HUDEP-2 (cell line): ENCODE results near the gene TESMIN.

Experiments
- DNase-seq, 76 experiments: peaks; one replicate each; lab custom pipeline; 2025; ENCODE audit not compliant: unreplicated experiment in 76 of 76; lab: John Stamatoyannopoulos, UW

TESMIN gene

GRCh38 chr11:68685656-68686380, 65.5 kb downstream of the TESMIN start:
- no peak for DNase-seq

DNA sequence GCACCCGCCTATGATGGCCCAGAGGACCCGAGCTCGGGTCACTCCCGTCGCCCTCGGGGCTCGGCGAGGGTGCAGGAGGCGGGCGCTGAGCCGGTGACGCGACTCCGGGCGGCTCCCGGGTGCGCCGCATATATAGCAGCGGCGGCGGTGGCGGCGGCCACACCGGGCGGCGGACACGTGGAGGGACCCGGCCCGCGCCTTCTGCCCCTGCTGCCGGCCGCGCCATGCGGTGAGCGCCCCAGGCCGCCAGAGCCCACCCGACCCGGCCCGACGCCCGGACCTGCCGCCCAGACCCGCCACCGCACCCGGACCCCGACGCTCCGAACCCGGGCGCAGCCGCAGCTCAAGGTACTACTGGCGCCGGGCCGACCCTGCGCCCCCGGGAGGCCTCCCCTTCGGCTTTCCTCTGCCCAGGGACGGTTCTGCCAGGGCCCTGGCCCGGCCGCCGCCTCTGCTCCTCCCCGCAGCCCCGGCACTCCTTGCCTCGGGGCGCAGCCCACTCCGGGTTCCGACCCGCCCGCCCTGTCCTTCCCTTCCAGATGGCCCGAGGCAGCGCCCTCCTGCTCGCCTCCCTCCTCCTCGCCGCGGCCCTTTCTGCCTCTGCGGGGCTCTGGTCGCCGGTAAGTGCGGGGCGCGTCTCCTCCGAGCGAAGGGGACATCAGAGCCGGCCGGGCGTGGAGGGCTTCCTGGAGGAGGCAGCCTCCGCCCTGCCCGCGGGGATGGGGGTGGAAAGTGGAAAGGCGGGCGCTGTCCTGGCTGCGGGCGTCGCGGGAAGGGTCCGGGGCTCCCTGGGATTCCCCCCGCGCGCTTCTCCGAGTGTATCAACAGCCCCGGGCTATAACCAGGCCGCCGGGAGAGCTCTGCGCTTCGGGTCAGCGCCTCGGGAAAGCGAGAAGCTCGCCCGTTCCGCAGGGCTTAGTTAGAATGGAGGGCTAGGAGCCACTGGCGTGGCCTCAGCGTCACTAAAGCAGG, 66.6 kb downstream of the TESMIN start, which contains the start of gene GAL:
GAL (plus strand) TSS at position 160 of the 972 bp plus-strand sequence; CDS start at position 540, 380 bp downstream.
- DNase-seq, result peak in 35 of 76 experiments; percentile 4 to 50 (median 23)

GRCh38 chr11:68683536-68684384, 67.6 kb downstream of the TESMIN start:
- DNase-seq, result no peak

- DNase-seq, result no peak
Measured at GRCh38 chr11:68683121-68683520, 68.2 kb downstream of the TESMIN start.

GRCh38 chr11:68682531-68682961, 68.8 kb downstream of the TESMIN start:
- DNase-seq, result no peak

GRCh38 chr11:68680541-68681231, 70.6 kb downstream of the TESMIN start:
- no peak for DNase-seq

DNA sequence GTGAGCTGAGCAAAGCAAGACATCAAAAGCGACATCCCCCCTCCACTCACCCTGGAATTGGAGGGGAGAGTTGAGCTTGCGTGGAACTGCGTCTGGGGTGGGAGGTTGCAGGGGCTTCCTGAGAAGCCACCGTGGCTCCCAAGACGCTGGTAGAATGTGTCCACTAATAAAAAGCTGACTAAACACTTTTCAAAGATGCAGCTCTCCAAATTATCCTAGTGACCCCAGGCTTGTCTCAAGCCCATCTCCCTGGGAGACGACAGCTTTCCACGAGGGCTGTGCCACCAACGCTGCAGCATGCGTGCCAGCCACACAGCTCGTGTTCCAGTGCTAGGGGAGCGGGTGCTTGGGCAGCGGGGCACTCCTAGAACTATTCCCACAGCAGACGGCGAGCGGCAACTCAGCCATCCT, 73.3 kb downstream of the TESMIN start:
- no peak for DNase-seq

GRCh38 chr11:68677432-68677831, 73.9 kb downstream of the TESMIN start:
- DNase-seq, result no peak

GRCh38 chr11:68674461-68674860, 76.9 kb downstream of the TESMIN start:
- no peak for DNase-seq

DNA sequence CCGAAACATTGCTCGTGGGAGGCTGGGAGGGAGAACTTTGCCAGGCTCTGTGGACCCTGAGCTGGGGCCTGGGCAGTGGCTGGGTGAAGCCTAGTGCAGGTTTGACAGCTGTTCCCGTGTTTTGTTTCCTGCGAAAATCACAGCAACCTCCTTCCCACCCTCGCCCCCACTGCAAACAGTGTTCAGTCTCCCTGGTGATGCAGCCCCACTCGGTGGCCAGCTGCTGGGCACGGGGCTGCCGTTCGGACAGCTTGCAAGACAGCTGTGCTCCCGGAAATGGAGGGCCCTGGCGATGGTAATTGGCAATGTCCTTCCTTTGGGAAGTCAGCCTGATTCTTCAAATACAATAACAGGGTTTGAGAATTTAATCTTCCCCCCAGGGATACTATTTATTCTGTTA, 77.3 kb downstream of the TESMIN start:
- no peak for DNase-seq

DNA sequence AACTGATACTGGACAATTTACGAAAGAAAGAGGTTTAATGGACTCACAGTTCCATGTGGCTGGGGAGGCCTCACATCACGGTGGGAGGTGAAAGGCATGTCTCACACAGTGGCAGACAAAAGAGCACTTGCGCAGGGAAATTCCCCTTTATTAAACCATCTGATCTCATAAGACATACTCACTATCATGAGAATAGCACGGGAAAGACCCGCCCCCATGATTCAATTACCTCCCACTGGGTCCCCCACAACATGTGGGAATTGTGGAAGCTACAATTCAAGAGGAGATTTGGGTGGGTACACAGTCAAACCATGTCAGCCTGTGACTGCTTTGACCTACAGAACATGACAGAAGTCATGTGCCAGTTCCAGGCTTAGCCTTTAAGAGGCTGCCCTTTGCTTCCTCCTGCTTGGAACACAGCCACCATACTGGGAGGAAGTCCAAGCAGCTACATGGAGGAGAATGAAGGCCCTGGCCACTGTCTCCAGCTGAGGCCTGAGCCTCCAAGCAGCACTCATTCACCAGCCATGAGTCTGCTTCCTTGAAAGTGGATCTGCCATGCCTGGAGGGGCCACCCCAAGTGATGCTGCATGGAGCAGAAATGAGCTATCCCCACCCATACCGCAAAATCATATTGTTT, 77.9 kb downstream of the TESMIN start:
- DNase-seq, result no peak

DNA sequence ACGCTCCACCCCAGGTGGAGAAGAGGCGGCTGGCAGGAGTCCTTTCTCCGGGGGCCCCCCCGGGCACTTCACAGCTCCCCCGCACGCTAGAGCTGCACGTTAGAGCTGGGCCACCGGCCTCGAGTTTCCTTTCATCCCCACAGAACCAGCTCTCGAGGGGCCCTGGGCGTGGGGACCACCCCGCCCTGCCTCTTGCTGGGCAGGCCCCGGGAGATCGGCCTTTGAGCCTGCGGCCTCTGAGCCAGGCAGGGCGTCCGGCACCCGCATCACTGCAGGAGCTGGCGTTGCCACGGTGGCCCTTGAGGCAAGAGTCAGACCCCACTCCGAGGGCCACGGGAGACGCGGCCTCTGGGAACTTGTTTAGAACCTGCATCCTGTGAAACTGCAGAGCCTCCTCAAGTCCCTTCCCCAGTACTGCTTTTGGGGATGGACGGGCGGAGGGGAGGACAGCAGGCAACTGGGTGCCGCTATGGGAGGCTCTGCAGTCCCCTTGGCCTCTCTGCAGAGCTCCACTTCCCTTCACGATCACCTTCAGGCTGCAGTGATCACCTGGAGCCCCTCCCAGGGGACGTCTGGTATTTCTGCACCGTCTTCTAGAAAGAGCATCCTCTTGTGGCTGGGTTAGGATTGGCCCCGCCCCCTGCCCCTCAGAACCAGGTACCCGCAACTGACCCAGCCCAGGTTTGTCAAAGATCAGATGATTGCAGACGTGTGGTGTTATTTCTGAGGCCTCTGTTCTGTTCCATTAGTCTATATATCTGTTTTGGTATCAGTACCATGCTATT, 80.9 kb downstream of the TESMIN start:
- DNase-seq, result no peak

- DNase-seq, result no peak
Measured at GRCh38 chr11:68669301-68670090, 81.8 kb downstream of the TESMIN start.

DNA sequence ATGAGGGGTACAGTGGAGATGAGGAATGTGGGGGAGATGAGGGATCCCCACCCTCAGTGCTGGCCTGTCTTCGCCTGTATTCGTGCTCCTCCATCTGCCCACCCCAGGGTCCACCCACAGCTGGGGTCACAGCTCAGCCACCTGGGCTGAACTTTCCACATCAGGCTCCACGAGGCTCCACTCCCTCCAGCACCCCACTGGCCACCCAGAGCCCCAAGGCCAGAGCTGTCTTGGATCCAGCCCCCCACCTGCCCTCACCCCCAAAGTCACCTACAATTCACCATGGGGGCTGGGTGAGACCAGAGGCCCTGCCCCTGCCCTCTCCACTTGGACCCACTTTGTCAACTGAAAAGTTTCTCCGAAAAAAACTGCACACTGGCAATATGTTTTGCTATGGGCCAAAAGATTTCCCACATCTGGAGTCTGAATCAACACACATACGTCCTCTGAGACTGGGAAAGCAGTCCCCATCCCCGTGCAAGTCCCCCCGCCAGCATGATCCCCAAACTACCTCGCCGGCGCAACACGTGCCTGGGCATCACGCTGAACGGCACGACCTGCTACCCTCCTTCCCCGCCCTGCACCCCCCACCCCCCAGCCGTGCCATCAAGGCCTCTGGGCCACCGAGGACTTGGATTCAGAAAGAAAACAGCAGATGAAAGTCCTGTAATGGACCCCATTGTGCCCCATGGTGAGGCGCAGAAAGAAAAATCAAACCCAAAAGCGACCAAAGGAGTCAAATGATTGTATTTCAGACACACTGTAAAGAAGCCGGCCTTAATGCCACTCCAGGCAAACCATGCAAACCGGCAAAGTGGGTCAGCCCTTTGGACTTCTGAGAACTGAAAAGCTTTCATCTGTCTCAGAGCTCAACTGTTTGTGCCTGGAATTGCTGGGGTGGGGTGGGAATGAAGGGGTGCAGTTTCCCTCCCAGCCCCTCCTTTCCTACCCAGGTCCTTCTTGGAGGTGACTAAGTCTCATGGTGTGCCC, 83.5 kb downstream of the TESMIN start:
- DNase-seq, result no peak

DNA sequence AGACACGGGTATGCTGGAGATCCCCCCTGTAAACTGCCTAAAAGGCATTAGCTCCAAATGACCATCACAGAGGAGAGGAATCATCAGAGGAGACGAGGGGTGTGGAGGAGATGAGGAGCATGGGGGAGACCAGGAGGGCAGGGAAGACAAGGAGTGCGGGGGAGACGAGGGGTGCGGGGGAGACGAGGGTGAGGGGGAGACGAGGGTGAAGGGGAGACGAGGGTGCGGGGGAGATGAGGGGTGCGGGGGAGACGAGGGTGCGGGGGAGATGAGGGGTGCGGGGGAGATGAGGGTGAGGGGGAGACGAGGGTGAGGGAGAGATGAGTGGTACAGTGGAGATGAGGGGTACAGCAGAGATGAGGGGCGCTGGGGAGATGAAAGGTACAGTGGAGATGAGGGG, 84.5 kb downstream of the TESMIN start:
- DNase-seq, result no peak

- DNase-seq, result no peak
Measured at GRCh38 chr11:68665436-68665835, 85.9 kb downstream of the TESMIN start.

GRCh38 chr11:68664906-68665305, 86.4 kb downstream of the TESMIN start:
- no peak for DNase-seq
